GM21786 (cell line): ENCODE data around the gene ERAP2.
"Not testable (repeated sequence)": the region's sequence is repeated elsewhere in the genome, so short reads cannot be mapped to it uniquely, and the experiment has no call there.

Source experiments
- ATAC-seq: cut with Tn5 transposase; IDR thresholded peaks from one replicate; pipeline ENCODE4 v1.9.1; 2021; ENCODE audit not compliant: unreplicated experiment

Gene ERAP2

DNA sequence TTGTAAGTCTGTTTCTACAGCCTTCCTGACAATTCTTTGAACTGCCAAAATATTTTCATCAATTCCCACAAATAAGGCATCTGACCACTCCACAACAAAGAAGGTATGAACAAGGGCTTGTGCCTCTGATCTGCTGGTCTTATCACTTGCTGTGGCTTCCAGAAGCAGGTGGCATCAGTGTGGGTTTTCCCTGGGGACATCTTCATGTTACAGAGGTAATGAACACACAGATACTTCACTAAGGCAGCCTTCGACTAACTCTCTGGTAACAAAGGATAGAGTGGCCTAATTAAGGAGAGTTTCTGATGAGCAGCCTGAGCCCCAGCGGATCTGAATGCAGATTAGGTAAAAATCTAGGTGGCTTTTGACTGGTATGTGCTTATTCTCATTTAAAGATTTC, 15.2 kb upstream of the ERAP2 start:
- peak; percentile 86 for ATAC-seq

DNA sequence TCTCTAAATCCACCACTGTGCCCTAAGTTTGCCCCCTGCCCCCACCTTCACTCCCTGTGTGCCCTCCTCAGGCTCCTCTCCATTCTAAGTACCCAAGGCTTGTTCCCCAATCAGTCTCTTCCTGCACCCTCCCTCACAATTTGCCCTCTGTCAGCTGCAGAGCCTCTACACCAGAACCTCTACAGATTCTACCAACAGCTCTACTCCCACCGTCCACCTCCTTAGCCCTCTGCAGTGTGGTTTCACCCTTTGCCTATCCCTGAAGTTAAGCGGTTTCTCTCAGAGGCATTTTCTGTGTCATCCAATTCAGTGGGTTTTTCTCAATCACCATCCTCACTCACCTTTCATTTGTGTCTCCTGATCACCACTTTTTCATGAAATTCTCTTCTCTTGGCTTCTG, 13.2 kb upstream of the ERAP2 start:
- no peak for ATAC-seq

DNA sequence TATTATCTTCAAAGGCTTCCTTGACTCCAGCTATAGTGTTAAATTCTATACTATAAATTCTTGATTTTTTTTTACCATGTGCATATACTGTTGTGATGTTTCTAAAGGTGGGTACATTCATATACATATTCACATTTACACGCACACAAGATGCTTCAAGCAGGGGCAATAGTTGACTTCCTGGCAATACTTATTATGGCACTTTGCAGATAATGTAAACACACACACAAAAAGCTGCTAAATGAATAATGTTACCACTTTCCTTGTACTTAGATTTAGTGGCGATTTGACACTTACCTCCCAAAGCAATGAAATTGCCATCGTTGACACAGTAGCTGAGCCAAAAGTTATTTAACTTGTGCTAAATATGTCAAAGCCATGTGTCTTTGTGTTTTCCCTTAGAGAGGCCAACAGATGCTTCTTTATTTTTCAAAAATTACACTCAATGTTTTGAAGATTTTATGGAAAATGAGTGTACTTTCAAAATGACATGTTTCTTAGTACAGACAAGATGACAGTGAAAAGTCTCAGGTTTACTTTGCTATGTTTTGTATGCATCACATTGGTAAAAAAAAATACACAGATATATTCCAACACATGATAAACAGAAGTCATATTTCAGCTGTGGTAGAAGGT, 12.2 kb upstream of the ERAP2 start:
- ATAC-seq: no peak

DNA sequence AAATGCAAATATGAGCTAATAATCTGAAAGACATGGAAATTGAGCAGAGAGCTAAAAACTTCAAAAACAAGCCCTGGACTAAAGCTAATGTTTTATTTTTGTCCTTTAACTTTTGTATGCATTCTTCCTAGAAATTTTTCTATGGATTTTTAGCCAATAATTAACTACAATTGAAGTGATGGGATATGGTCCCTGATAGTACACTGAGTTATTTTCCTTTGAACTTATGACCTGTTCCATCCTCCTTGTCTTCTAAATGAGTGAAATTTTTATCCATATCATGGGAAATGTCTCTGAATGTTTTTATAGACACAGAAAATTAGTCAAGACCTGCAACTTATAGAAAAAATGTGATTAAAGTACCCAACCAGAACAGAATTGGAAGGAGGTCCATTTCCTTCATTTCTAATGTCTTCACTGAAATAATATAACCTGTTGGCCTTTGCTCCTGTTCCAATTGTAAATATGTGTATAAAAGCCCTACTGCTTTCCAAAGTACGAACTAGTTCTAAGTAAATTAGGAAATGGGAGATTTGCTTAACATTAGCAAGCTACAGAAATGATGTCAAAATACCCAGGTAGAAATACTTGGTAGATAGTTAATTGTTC, 11.3 kb upstream of the ERAP2 start:
- ATAC-seq: no peak

DNA sequence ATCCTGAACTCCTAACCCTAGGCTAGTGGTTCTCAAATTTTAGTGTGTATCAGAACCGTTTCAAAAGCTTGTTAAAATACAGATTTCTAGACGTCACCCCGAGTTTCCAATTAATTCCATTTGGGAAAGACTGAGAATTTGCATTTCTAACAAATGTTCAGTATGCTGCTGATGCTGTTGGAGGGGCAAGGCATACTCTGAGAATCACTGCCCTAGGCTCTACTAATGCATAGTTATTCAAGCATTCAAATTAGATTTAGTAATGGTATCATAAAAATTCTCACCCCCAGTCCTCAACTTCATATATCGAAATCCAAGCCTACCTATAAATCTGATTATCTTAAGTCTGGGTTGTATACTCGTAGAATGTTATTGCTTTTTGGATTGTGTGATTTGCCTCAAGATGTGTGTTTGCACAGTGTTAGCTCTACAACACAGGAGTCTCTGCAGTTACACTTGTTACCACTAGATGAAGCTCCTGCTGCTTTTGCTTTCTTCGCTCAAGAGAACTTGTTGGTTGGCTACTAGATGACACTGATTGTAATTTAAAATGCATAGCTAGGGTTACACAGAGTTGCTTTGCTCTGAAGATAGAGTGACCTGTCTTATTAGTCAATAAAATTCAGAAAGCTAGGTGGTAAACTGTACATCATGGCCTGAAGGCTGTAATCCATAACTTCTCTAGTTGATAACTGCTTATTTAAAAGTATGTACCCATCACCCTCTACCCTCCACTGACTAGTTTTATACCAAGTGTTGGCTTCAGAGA, 7.5 kb upstream of the ERAP2 start:
- ATAC-seq: peak; percentile 67

DNA sequence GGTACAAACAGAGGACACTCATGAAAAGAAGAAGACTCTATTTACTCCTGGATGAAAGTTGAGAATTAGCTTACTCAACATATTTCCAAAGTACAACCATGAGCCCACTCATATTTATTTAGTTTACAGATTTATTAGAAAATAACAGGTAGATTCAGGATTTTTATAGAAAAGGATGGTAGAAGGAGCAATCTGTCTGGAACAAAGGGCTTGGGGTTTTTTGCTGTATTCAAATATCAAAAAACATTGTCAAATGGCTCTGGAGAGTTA, 7.0 kb upstream of the ERAP2 start:
- ATAC-seq: no peak

DNA sequence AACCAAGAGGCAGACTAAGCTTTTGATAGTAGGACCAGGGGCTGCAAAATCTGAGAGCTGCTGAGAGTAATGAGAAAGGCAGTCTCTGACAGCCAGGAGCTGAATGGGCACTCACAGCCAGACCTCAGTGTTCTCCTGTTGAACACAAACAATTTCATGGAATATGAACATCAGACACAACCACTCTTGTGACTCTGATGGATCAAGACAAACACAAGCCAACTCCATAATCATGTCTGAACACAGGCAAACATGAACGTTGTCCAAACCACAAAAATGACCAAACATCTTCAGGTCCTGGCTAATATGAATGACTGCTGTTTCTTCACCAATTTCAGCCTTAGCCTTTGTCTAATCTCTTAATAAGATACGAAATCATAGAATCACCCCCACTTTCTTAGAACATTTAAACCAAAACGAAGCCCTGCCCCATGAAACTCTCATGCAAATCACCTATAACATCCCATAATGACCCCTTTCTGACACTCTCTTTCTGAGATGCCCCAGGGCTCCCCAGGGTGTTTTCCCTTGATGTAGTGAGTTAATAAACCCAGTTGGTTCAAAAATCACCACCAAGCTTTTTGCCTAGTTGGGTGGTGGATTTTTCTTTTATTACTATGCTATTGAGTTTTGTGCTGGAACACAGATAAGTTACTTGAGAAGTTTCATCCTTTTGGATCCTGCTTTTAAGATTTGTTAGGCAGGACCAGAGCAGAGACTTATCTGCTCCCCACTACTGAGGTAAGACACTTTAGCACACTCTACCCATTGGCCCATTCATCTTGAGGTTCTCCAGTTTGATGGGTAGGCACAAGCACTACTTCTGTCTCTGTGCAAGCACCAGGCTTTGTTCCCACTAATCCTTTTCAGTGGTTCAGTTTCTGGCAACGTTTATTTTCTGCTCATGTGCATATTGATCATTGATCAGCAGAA, 5.9 kb upstream of the ERAP2 start:
- peak; percentile 85 for ATAC-seq

DNA sequence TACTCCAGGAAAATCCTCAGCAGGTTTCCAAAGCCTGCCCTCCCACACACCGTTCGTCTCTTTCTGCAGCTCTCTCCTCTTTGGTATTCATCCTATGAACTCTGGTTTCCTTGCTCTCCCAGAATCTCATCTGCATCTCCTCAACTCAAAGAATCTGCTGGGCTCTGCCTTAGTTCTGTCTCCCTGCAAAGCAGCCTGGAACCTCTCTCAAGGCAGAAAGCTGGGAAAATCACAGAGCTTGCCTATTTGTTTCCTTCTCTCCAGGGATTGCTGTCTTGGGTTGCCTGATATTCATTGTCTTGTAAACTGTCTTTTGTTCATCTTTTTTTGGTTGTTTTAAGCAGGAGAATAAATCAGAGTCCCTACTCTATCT, 5.3 kb upstream of the ERAP2 start:
- no peak for ATAC-seq

DNA sequence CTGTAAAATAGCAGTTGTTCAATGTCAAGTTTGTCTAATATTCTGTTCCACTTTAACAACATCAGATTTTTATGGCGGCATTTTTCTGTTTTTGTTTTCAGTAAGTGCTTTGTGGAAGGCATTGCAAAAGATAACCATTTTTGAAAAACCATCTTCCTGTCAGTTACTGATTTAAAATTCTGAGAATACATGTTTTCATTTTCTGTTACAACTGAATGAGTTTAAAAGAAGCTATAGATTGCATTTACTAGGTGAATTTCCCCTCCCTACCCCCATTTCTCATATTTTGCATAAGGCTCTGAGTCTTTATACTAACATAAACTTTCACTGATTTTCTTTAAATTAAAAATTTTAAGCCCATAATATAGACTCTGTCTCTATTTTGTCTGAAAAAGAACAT, 4.6 kb upstream of the ERAP2 start:
- no peak for ATAC-seq

DNA sequence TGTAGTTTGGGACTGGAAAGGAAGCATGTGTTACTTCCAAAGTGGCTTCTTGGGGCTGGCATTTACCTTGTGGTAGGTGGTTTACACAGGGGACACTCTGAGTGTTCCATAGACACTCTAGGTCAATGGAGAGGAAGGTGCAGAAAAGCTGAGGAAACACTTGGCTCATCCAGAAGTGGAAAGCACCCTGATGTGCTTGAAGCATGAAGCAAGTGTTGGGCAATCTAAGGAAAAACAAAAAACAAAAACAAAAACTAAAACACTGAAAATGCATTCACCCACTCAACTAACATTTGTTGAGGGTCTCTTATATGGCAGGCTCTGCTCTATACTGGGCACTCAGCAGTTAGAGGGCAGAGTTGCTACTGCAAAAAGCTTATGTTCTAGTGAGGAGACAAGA, 2.9 kb upstream of the ERAP2 start:
- no peak for ATAC-seq

DNA sequence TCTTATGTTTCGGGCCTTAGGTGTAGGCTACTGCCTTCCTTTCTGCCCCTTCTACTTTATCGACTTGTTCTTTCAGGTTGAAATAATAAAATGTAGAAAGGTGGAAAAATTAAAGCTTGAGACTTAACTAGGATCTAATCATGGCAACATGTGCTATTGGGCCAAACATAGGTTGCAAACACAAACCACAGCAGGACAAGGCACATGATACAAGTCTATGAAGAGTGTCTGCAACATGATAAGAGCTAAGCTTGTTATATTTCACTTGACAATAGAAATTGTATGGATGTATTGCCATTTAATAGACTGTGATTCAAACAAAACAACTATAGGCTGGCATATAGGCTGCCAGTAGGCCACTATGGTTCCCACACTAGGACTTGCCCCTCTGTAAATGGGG, 1.7 kb upstream of the ERAP2 start:
- no peak for ATAC-seq

DNA sequence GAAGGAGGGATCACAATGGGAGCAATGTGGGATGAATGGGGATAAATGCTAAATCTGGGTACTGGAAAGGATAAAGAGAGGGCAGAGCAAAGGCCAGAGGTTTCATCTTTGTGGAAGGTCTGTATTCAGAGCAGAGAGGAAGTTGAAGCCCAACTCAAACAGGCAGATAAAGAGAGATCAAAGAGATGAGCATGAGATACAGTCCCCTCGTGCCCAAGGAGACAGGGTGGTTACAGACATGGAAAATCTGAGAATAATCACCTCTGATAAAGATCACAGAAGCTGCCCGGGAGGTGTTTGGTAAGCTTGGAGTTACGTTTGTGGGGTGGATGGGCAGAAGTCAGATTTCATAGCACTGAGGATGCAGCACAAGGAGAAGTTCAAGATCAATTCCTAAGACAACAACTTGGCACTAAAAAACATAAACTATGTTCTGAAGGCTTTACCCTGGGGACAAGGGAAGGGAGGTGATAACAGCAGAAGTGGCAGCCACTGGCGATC, 459 bp upstream of the ERAP2 start:
- no peak for ATAC-seq

DNA sequence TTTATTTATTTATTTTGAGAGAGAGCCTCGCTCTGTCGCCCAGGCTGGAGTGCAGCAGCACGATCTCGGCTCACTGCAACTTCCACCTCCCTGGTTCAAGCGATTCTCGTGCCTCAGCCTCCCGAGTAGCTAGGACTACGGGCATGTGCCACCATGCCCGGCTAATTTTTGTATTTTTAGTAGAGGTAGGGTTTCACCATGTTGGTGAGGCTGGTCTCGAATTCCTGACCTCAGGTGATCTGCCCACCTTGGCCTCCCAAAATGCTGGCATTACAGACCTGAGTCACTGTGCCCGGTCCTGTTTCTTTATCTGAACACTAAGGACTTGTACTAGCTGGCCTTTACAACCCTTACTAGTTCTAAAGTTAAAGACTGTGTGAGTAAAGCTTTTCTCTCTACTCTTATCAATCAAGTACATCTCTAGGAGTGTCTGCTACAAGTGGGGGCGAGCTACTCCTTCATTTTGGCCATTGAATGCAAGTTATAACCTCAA, 723 bp downstream of the ERAP2 start:
- ATAC-seq: not testable (repeated sequence)

DNA sequence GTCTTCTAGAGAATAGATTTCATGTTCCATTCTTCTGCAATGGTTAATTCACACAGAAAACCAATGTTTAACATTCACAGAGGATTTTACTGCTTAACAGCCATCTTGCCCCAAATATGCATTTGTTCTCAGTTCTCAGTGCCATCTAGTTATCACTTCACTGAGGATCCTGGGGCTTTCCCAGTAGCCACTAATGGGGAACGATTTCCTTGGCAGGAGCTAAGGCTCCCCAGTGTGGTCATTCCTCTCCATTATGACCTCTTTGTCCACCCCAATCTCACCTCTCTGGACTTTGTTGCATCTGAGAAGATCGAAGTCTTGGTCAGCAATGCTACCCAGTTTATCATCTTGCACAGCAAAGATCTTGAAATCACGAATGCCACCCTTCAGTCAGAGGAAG, 3.4 kb downstream of the ERAP2 start:
- no peak for ATAC-seq

DNA sequence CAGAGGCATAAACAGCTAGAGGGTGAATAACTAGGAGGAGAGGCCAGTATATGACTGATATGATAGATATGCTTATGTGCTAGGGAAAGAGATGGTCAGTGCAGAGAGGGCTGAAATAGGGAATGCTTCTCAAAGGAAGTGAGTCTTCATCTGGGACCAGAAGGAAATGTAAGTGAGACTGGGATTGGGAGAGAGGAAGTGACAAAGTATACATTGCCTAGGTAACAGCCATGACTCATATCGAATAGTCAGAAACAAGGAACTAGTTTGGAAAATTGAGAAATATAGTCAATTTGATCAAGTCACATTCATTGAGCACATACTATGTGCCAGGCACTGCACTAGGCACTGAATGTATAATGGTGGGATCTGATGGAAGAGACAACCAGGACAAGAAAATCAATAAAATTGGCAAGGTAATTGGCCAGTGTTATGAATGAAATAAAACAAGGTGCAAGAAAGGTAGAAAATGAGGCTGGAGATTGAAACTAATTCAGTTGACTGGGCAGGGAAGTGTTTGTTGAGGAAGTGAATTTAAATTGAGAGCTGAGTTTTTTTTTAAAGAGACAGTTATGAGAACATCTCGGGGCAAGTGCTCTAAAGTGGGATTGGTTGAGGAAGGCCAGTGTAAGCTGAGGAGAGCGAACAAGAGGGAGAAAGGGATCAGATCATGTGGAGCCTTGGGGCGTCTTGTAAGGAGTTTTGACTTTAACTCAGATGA, 4.3 kb downstream of the ERAP2 start:
- ATAC-seq: no peak

DNA sequence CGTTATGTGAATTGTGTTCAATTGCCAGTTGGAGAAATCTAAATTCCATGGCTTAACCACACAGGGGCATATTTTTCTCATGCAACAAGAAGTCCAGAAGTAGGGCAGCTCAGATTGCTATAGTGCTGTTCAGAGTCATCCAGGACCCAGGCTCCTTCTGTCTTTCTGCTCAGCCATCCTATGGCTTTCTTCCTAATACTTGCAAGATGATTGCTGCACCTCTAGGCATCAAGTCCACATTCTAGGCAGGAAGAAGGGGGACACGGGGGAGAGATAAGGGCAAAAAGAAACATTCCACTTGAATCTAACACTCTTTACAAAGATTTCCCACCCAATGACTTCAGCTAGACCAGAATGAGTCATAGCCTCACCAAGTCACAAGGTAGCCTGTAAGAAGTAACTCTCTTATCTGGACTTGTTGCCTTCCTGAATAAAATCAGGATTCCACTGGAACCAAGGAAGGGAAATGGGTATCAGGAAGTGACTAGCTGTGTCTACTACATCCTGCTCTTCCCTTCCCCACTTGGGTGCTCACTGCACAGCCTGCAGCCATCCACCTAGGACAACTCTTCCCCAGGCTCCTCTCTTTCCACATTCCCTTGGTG, 5.3 kb downstream of the ERAP2 start:
- no peak for ATAC-seq

DNA sequence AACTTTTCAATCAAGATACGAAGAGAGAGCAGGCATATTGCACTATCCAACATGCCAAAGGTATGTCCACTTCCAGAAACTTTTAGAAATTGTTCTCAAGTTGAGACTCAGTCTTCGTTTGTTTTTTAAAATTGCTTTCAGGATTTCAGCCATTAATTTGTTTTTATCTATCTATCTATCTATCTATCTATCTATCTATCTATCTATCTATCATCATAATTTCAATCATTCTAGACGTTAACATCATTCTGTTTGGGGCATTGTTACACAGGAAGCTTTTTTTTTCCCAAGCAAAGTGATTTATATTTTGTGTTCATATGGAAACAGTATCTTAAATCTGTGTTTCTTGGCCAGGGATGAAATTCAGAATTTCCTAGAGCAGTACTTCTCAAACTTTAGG, 7.6 kb downstream of the ERAP2 start:
- no peak for ATAC-seq

DNA sequence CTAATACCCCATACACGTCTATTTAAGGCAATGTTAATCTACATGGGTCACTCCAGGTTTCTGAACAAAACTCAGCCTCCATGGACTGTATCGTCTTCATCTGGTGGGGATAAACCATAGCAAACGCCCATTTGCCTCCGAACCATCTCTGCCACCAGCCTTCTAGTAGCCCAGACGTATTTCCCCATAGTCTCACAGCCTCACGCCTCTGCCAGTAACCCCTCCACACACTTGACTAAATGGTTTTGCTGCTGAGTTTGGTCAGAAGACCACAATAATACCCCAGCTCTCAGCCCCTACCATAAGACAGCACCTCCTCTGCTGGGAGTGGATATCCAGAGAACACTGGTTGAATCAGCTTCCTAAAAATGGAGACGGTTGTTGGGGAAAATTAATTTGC, 8.7 kb downstream of the ERAP2 start:
- no peak for ATAC-seq

DNA sequence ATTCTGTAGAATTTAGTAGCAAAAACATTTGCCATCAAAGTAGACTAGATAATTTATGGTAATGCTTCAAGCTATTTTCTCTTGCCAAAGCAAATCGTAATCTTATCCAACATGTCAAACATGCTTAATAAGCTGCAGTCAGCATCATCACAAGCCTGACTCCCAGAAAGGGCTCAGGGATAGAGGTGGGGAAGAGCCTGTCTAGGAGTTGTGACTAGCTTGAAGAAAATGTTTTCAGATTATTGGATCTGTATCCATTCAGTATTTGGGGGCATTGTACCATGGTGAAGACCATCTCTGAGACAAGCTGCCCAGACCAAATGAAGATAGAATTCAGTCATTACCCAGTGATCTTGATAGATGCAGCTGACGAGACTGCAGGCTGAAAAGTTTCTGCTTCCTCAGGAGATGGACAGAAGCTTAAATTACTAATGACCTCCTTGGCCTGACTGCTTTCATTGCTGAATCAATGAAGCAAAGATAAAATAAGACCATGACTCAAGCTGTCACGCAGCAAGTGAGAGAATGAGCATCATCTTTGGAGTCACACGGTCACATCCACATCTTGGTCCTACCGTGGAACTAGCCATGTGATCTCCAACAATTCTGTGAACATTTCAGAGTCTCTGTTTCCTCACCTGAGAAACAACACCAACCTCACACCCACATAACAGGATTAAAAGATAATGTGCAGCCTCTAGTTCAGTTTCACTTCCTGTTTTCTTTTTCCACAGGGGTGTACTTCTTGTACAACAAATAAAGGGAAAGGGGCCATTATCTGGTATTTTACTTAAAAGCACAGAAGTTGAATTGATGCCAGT, 9.4 kb downstream of the ERAP2 start:
- peak; percentile 89 for ATAC-seq
